Esophagus (tissue), 2 donors: ENCODE results near the gene ZSCAN23. TPM values are rescaled to one million over a fixed set of nuclear protein-coding genes. Genes with fewer than 3 reads are reported as not detected.
"Not testable (repeated sequence)": the region's sequence is repeated elsewhere in the genome, so short reads cannot be mapped to it uniquely, and the experiment has no call there.

Experiments
- H3K27ac ChIP-seq, 2 donors: one replicate each; pipeline ENCODE4 v1.5.1; 2013; ENCODE audit warnings: low read depth in 2 of 2, mild to moderate bottlenecking in 2 of 2, inconsistent platforms in 1 of 2, low read length in 1 of 2, moderate library complexity in 1 of 2
- H3K27me3 ChIP-seq, 2 donors: one replicate each; pipeline ENCODE4 v1.6.1; 2013; ENCODE audit warnings: low read length in 2 of 2, control low read depth in 1 of 2, mild to moderate bottlenecking in 1 of 2; ENCODE audit not compliant: insufficient read depth in 2 of 2, control insufficient read depth in 1 of 2
- H3K36me3 ChIP-seq, 2 donors: one replicate each; pipeline ENCODE4 v1.6.1; 2013; ENCODE audit warnings: low read length in 1 of 2; ENCODE audit not compliant: control insufficient read depth in 2 of 2, insufficient read depth in 2 of 2
- H3K4me1 ChIP-seq, 2 donors: one replicate each; pipeline ENCODE4 v1.6.1; 2013; ENCODE audit warnings: low read length in 1 of 2; ENCODE audit not compliant: control insufficient read depth in 2 of 2, insufficient read depth in 2 of 2
- H3K4me3 ChIP-seq, 2 donors: one replicate each; pipeline ENCODE4 v1.5.1; 2013; ENCODE audit warnings: low read length in 2 of 2, mild to moderate bottlenecking in 2 of 2, low read depth in 1 of 2, moderate library complexity in 1 of 2
- H3K9me3 ChIP-seq, 2 donors: one replicate each; pipeline ENCODE4 v1.6.1; 2013; ENCODE audit warnings: mild to moderate bottlenecking in 2 of 2, low read depth in 1 of 2, low read length in 1 of 2, moderate library complexity in 1 of 2; ENCODE audit not compliant: control insufficient read depth in 2 of 2, insufficient read depth in 1 of 2
- WGBS, 2 donors: extraction: QIAGEN DNeasy Blood & Tissue Kit; methylation state at CpG; one replicate each; pipeline ENCODE4 v1.1.7; 2013; 5-methylcytosine and 5-hydroxymethylcytosine counted together
- polyA plus RNA-seq, 2 donors: library from polyadenylated mRNA; stranded (reverse); fragments of 200-250 nt; gene quantifications; one replicate each; pipeline ENCODE4 v1.2.3, GENCODE V29; 2013
- donor health status: healthy with polysubstance abuse.
- donor health status: Bipolar disorder and iron deficiency.

Gene ZSCAN23
- polyA plus RNA-seq, 2 donors = 0.14 to 0.28 TPM

DNA sequence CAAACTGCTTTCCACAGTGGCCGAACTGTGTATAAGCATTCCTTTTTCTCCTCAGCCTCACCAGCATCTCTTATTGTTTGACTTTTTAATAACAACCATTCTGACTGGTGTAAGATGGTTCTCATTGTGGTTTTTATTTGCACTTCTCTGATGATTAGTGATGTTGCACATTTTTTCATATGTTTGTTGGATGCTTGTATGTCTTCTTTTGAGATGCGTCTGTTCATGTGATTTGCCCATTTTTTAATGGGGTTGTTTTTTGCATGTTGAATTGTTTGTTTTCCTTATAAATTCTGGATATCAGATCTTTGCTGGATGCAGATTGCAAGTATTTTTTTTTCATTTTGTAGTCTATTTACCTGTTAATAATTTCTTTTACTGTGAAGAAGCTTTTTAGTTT is 32.5 kb downstream of the ZSCAN23 start:
- WGBS, 2 donors = 84 to 94% methylated on average over 2 of the region's 2 CpGs

GRCh38 chr6:28408076-28408802 is 35.1 kb downstream of the ZSCAN23 start:
- no peaks in the 10 kb centered on the region for H3K36me3 ChIP-seq
- H3K4me3 ChIP-seq = no peak overlapping the region
- H3K27ac ChIP-seq = no peak overlapping the region
- no peaks in the 10 kb centered on the region for H3K9me3 ChIP-seq
- no peaks in the 10 kb centered on the region for H3K4me1 ChIP-seq
- no peaks in the 10 kb centered on the region for H3K27me3 ChIP-seq
- WGBS, 2 donors = 83 to 87% methylated on average over 5 of the region's 5 CpGs

More for the DNA sequence above, 32.5 kb downstream of the ZSCAN23 start:
- Histone ChIP-seq H3K9me3 (peaks cover 0 to 2% of the 10 kb centered on the region in 2 donors), H3K36me3 (no peaks in the 10 kb centered on the region), H3K4me3 (no peak overlapping the region), H3K27me3 (no peaks in the 10 kb centered on the region), H3K27ac (no peak overlapping the region), H3K4me1 (no peaks in the 10 kb centered on the region)

GRCh38 chr6:28407401-28407800 is 35.9 kb downstream of the ZSCAN23 start:
- Histone ChIP-seq H3K27ac (no peak overlapping the region), H3K4me3 (no peak overlapping the region), H3K27me3 (no peaks in the 10 kb centered on the region), H3K4me1 (no peaks in the 10 kb centered on the region), H3K36me3 (no peaks in the 10 kb centered on the region), H3K9me3 (no peaks in the 10 kb centered on the region)
- WGBS, 2 donors = 60 to 72% methylated on average over 2 of the region's 2 CpGs

- not testable (repeated sequence) for H3K4me3 ChIP-seq, H3K27me3 ChIP-seq, H3K9me3 ChIP-seq, H3K36me3 ChIP-seq, H3K27ac ChIP-seq, H3K4me1 ChIP-seq
- WGBS, 2 donors = 76 to 88% methylated on average over 4 to 5 of the region's 5 CpGs
Observed at GRCh38 chr6:28403923-28404322, 39.4 kb downstream of the ZSCAN23 start.

GRCh38 chr6:28402197-28402596 is 41.1 kb downstream of the ZSCAN23 start:
- Histone ChIP-seq H3K4me1 (peaks cover 3 to 4% of the 10 kb centered on the region in 2 donors), H3K4me3 (no peak overlapping the region), H3K27ac (no peak overlapping the region), H3K27me3 (no peaks in the 10 kb centered on the region), H3K36me3 (no peaks in the 10 kb centered on the region), H3K9me3 (no peaks in the 10 kb centered on the region)
- 53 to 56% methylated on average over 2 of the region's 2 CpGs for WGBS, 2 donors

DNA sequence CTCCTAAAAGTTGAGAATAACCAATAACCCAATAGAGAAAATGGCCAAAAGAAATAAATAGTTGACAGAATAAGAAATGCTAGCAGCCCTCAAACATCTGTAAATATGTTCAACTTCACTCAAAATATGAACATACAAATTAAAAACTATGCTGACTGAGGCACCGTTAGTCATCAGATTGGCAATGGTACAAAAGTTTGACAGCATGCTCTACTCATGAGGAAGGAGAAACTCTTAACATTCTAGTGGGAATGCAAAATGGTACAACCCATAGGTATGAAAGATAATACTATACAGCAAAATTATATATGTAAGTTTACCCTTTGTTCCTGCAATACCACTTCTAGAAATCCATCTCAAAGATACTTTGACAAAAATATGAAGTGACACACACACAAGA is 42.1 kb downstream of the ZSCAN23 start:
- Histone ChIP-seq H3K4me1 (peaks cover 3 to 4% of the 10 kb centered on the region in 2 donors), H3K9me3 (no peaks in the 10 kb centered on the region), H3K27ac (no peak overlapping the region), H3K4me3 (no peak overlapping the region), H3K36me3 (no peaks in the 10 kb centered on the region), H3K27me3 (no peaks in the 10 kb centered on the region)
- WGBS, 2 donors = 44 to 58% methylated on average over 1 of the region's 1 CpG

GRCh38 chr6:28400122-28400451 is 43.2 kb downstream of the ZSCAN23 start:
- Histone ChIP-seq H3K27ac (peak overlapping the region in 1 of 2 donors; percentile 17), H3K36me3 (no peaks in the 10 kb centered on the region)
- 29 to 30% methylated on average over 8 of the region's 8 CpGs for WGBS, 2 donors

DNA sequence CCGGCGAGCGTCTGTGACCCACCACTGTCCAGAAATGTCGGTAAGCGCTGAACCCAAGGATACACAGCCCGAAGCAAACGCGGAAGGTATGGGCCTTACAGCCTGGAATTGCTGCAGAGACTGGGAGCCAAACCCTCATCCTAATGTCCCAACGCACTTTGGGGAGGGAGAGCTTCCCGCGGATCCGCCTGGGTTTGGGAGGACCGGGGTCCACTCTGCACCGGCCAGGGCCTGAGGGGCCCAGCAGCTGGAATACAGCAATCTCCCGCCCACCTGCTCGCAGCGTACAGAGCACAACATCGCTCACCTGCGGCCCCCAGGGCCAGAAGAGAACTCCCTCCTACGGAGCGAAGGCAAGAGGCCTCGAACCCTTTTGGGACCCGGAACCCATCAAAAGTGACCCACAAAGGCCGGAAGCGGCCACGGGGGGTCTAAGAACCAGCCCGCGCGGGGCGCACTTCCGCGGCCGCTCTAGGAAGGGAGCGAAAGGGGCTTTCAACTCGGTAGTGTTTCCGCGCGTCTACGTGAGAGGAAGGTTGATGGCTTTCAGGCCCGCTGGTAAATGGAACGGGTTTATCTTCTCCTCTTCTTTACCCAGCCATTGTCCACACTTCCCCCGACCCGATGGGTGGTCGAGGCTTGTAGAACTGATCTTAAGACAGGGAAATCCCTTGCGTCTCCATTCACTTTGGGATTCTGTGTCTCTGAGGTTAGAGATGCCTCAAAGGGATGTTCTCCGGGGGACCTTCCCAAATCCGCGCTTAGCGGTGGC is 43.8 kb downstream of the ZSCAN23 start, which contains the start of gene ZSCAN12:
ZSCAN12 (minus strand) TSS at position 398 of the 772 bp plus-strand sequence. CDS start 1,342 bp downstream, outside the sequence.
- Histone ChIP-seq H3K9me3 (no peaks in the 10 kb centered on the region), H3K4me1 (peaks cover 3 to 4% of the 10 kb centered on the region in 2 donors), H3K4me3 (peak within 1 kb of the TSS; percentile 67 to 86), H3K27me3 (no peaks in the 10 kb centered on the region), H3K27ac (peak within 1 kb of the TSS; percentile 29 to 45), H3K36me3 (no peaks in the 10 kb centered on the region)
- 1 to 2% methylated on average over 49 of the region's 49 CpGs for WGBS, 2 donors

More at GRCh38 chr6:28400122-28400451, 43.2 kb downstream of the ZSCAN23 start:
- Histone ChIP-seq H3K4me1 (peaks cover 3 to 4% of the 10 kb centered on the region in 2 donors), H3K27me3 (no peaks in the 10 kb centered on the region), H3K9me3 (no peaks in the 10 kb centered on the region), H3K4me3 (peak overlapping the region; percentile 67 to 86)

GRCh38 chr6:28395918-28396317 is 47.4 kb downstream of the ZSCAN23 start:
- WGBS, 2 donors = 95 to 99% methylated on average over 4 of the region's 4 CpGs
- Histone ChIP-seq H3K27me3 (no peaks in the 10 kb centered on the region), H3K4me1 (peaks cover 3 to 4% of the 10 kb centered on the region in 2 donors), H3K4me3 (no peak overlapping the region), H3K9me3 (no peaks in the 10 kb centered on the region), H3K27ac (no peak overlapping the region), H3K36me3 (peaks cover 3 to 5% of the 10 kb centered on the region in 2 donors)
